HUES48 (cell line): ENCODE measurements around the gene KCNMB1.
A peak's percentile ranks its signal among the peaks of the same experiment; 100 is the strongest.

ENCODE experiments used
- H3K27ac ChIP-seq: one replicate; pipeline ENCODE4 v1.7.0; 2013; ENCODE audit warnings: low read depth, low read length, inconsistent platforms
- H3K27me3 ChIP-seq: 2 replicates; pipeline ENCODE4 v1.6.1; 2013; ENCODE audit warnings: mild to moderate bottlenecking, low read length; ENCODE audit not compliant: control insufficient read depth, insufficient read depth
- H3K36me3 ChIP-seq: 2 replicates; pipeline ENCODE4 v1.6.1; 2013; ENCODE audit warnings: low read length; ENCODE audit not compliant: control insufficient read depth, insufficient read depth
- H3K4me1 ChIP-seq: 2 replicates; pipeline ENCODE4 v1.6.1; 2013; ENCODE audit warnings: mild to moderate bottlenecking, low read length; ENCODE audit not compliant: control insufficient read depth, insufficient read depth
- H3K4me3 ChIP-seq: 2 replicates; pipeline ENCODE4 v1.5.1; 2013; ENCODE audit warnings: mild to moderate bottlenecking, low read depth, low read length
- H3K9ac ChIP-seq: 2 replicates; pipeline ENCODE4 v1.6.1; 2013; ENCODE audit warnings: mild to moderate bottlenecking, low read depth, low read length, moderate library complexity
- H3K9me3 ChIP-seq: 2 replicates; pipeline ENCODE4 v1.6.1; 2013; ENCODE audit warnings: low read length; ENCODE audit not compliant: control insufficient read depth, insufficient read depth

Gene KCNMB1

GRCh38 chr5:170397059-170397458, 7.9 kb upstream of the KCNMB1 start:
- Histone ChIP-seq H3K4me1 (peaks cover 51% of the 10 kb centered on the region), H3K9me3 (no peaks in the 10 kb centered on the region), H3K36me3 (no peaks in the 10 kb centered on the region)

DNA sequence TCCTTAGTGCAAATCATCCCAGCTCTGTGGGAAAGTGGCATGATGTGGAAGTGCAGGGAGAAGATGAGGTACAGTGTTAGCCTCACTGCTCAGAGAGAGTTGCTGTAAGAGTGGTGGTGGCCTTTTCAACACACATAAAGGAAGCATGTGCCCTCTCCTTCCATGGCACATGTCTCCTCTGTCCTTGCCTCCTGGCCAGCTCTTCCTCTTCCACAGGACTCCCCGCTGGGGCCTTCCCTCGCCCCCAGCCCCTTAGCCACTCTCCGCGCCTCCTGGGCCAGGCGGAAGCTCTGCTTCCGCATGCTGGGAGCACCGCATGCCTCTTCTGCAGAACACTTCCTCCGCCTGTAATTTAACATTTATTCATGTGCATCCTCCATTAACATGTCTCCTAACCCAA, 4.8 kb upstream of the KCNMB1 start:
- Histone ChIP-seq H3K27me3 (no peaks in the 10 kb centered on the region), H3K9ac (no peak overlapping the region), H3K4me3 (no peak overlapping the region), H3K4me1 (peaks cover 57% of the 10 kb centered on the region), H3K36me3 (no peaks in the 10 kb centered on the region), H3K9me3 (no peaks in the 10 kb centered on the region), H3K27ac (peak overlapping the region; percentile 9)

More at GRCh38 chr5:170397059-170397458, 7.9 kb upstream of the KCNMB1 start:
- H3K27me3 ChIP-seq = no peaks in the 10 kb centered on the region
- H3K27ac ChIP-seq = peak overlapping the region; percentile 84
- H3K4me3 ChIP-seq = peak overlapping the region; percentile 42
- H3K9ac ChIP-seq = 0 out of 2 replicates have a peak overlapping the region, but pooled peaks have one; percentile 16

DNA sequence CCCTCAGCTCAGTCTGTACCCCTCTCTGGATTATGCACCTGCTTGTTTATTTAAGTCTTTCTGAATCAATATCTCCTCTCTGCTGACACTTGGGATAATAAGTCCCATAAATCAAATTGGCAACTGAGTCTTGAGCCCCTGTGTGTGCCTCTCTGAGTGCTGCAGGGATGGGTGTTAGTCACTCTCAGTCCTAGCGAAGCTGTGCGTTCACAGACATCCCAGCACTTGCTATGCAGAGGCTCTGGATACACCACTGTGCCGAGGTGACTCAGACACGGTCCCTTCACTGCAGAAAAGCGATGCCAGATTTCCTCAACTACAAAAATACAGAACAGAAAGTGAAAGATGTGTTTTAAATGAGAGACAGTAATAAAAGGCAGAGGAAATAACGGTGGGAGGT, 4.1 kb upstream of the KCNMB1 start:
- no peak overlapping the region for H3K4me3 ChIP-seq
- H3K27me3 ChIP-seq = no peaks in the 10 kb centered on the region
- no peaks in the 10 kb centered on the region for H3K36me3 ChIP-seq
- H3K9me3 ChIP-seq = no peaks in the 10 kb centered on the region
- peaks cover 56% of the 10 kb centered on the region for H3K4me1 ChIP-seq
- peak overlapping the region; percentile 9 for H3K27ac ChIP-seq
- H3K9ac ChIP-seq = no peak overlapping the region

GRCh38 chr5:170390472-170390871, 1.3 kb upstream of the KCNMB1 start:
- H3K9me3 ChIP-seq = no peaks in the 10 kb centered on the region
- H3K27me3 ChIP-seq = no peaks in the 10 kb centered on the region
- H3K36me3 ChIP-seq = no peaks in the 10 kb centered on the region
- no peak overlapping the region for H3K27ac ChIP-seq
- no peak overlapping the region for H3K9ac ChIP-seq
- H3K4me1 ChIP-seq = peaks cover 36% of the 10 kb centered on the region
- H3K4me3 ChIP-seq = no peak overlapping the region

- no peaks in the 10 kb centered on the region for H3K9me3 ChIP-seq
- no peaks in the 10 kb centered on the region for H3K27me3 ChIP-seq
- H3K9ac ChIP-seq = no peak overlapping the region
- no peak overlapping the region for H3K4me3 ChIP-seq
- H3K4me1 ChIP-seq = peaks cover 34% of the 10 kb centered on the region
- no peaks in the 10 kb centered on the region for H3K36me3 ChIP-seq
- no peak overlapping the region for H3K27ac ChIP-seq
Observed at GRCh38 chr5:170389550-170389892, 354 bp upstream of the KCNMB1 start.

DNA sequence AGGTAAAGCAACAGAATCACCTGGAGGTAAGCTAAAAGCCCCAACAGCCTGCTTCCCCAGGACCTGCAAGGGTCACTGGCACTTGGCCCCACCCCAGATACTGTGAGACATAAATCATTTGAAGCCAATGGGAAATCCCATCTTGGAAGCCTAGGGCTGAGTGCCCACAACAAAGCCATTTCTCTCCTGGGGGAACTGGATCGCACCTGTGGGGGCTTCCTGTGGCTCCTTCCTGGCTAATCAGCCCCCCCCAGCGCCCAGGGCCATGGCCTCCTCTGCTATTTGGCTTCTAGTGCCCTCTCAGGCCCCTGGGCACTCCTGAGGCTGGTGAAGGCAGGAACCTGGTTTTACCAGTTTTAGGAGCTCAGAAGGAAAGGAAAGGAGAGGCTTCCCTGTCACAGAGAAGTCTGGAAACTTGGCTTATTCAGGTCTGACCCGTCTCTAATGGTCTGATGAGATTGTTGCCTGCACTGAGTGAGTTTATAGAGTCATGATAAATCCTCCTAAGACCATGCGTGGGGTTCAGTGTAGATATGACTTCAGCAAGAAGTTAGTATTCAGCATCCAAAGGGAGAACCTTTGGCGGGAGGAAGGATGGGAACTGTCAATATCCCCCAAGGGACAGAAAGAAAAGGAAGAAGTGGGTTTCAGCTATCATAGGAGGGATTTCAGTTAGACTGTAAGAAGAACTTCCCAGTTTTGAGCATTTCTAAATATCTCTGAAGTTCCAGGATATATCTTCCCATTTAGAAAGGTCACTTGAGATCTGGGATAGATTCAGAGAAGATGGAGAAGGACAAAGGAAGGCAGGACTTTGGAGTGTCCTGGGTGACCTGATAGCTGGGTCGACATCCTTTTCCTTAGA, 1.2 kb downstream of the KCNMB1 start:
- no peaks in the 10 kb centered on the region for H3K9me3 ChIP-seq
- no peak overlapping the region for H3K27ac ChIP-seq
- H3K4me1 ChIP-seq = peaks cover 22% of the 10 kb centered on the region; the same call in 1 of the 2 replicates
- H3K36me3 ChIP-seq = no peaks in the 10 kb centered on the region
- H3K27me3 ChIP-seq = no peaks in the 10 kb centered on the region
- no peak overlapping the region for H3K9ac ChIP-seq
- no peak overlapping the region for H3K4me3 ChIP-seq

GRCh38 chr5:170386743-170387395, 2.3 kb downstream of the KCNMB1 start:
- Histone ChIP-seq H3K9ac (no peak overlapping the region), H3K4me3 (no peak overlapping the region), H3K27ac (no peak overlapping the region), H3K4me1 (peaks cover 22% of the 10 kb centered on the region; the same call in 1 of the 2 replicates), H3K9me3 (no peaks in the 10 kb centered on the region), H3K36me3 (no peaks in the 10 kb centered on the region), H3K27me3 (no peaks in the 10 kb centered on the region)

DNA sequence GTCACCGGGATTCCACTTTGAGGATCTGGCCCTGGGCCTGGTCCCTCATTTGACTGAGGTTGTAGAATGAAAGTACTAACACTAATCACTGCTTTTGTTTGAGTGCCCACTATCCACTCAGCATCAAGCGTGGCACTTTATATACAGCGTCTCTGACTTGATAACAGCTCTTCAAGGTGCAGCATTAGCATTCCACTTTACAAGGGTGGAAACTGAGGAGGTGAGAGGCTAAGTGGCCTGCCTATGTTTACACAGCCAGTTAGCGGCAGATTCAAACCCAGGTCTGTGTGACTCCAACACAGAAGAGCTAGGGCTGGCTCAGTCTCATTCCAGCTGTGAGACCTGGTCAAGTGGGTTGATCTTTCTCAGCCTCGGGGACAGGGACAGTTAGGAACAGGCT, 5.9 kb downstream of the KCNMB1 start:
- Histone ChIP-seq H3K9ac (no peak overlapping the region), H3K27me3 (no peaks in the 10 kb centered on the region), H3K4me3 (no peak overlapping the region), H3K36me3 (no peaks in the 10 kb centered on the region), H3K9me3 (no peaks in the 10 kb centered on the region), H3K4me1 (peaks cover 8% of the 10 kb centered on the region; the same call in 1 of the 2 replicates), H3K27ac (no peak overlapping the region)

- Histone ChIP-seq H3K27ac (no peak overlapping the region), H3K9me3 (no peaks in the 10 kb centered on the region), H3K4me3 (no peak overlapping the region), H3K27me3 (no peaks in the 10 kb centered on the region), H3K36me3 (no peaks in the 10 kb centered on the region), H3K9ac (no peak overlapping the region), H3K4me1 (peaks cover 8% of the 10 kb centered on the region; the same call in 1 of the 2 replicates)
Observed at GRCh38 chr5:170382790-170383189, 6.4 kb downstream of the KCNMB1 start.

DNA sequence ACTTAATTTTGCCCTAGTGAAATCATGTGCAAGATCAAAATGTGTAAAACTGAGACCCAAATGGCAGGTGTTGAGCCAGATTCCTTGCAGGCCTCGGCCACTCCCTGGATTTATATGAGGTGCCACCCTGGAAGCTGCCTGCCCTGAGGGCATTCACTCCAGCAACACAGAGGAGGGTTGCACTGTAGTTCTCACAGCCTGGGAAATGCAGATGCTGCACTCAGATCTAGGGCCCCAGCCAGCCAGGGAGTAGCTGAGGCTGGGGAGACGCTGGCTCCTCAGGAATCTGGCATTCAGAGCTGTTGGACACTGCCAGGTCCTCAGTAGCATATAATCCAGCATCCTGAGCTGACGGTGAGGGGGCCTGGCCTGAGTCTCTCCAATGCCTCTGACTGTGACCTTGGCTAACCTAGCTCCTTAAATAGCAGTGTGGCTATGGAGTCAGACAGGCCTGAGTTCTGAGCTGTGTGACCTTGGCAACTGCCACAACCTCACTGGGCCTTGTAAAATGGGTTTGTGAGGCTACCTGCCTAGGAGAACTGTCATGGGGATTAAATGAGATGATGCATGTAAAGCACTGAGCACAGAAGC, 8.7 kb downstream of the KCNMB1 start:
- H3K27me3 ChIP-seq = no peaks in the 10 kb centered on the region
- H3K27ac ChIP-seq = no peak overlapping the region
- H3K9me3 ChIP-seq = no peaks in the 10 kb centered on the region
- no peaks in the 10 kb centered on the region for H3K36me3 ChIP-seq
- H3K4me3 ChIP-seq = no peak overlapping the region
- H3K9ac ChIP-seq = no peak overlapping the region
- no peaks in the 10 kb centered on the region for H3K4me1 ChIP-seq

DNA sequence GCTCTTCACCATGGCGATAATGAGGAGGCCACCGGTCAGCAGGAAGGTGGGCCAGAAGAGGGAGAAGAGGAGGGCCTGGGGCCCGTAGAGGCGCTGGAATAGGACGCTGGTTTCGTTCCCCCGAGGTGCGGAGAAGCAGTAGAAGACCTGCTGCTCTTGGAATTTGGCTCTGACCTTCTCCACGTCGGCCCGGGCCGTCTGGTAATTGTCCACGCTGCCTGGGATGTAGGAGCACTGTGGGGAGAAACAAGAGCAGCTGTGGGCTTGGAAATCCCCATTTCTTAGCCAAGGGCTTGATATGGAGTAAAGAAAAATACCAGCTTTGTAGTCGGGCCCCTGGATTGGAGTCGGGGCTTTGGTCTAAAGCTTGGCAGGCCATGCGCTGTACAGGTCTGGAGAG, 10.4 kb downstream of the KCNMB1 start:
- H3K4me3 ChIP-seq = no peak overlapping the region
- no peaks in the 10 kb centered on the region for H3K9me3 ChIP-seq
- no peak overlapping the region for H3K27ac ChIP-seq
- no peaks in the 10 kb centered on the region for H3K27me3 ChIP-seq
- H3K4me1 ChIP-seq = no peaks in the 10 kb centered on the region
- no peaks in the 10 kb centered on the region for H3K36me3 ChIP-seq
- H3K9ac ChIP-seq = no peak overlapping the region
